ENCODE measurements around the gene ATXN3.

ATXN3 gene

DNA sequence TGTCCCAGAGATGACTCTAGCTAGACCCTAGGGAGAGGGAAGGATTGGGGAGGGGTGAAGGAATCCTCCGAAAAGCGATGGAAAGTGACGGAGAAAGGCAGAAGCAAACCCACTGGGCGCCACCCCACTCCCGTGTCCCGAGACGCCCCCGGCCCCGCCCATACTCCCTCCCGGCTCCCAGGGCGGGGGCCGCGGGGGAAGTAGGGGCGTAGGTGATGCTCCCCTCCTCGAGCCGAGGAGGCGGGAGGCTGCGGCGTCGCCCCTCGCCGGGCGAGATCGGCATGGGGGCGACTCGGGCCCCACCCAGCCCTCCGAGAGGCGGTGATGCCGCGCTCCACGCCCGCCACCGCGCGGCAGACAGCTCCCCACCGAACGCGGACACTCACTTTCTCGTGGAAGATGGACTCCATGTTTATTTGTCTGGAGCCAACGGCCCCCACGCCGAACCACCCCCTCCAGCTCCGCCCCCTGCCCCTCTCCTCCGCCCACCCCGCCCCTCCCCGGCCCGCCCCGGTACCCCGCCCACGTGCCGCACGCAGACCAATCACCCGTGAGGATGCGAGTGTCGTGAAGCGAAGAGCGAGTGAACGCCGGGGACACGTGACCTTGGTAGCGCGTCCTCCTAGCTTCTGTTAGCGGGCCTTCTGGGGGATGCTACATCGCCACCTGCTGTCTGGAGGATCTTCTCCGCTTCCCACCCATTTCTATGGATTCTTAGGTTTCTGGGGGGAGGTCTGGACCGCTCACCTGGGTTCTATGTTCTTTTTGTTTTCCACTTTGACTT is at the start of gene ATXN3:
Gene ATXN3 (minus strand): TSS at position 440 of the 784 bp plus-strand sequence. CDS start 30 bp downstream, at position 410.
- peak; percentile 97 to 99 (median 99) for DNase-seq

DNA sequence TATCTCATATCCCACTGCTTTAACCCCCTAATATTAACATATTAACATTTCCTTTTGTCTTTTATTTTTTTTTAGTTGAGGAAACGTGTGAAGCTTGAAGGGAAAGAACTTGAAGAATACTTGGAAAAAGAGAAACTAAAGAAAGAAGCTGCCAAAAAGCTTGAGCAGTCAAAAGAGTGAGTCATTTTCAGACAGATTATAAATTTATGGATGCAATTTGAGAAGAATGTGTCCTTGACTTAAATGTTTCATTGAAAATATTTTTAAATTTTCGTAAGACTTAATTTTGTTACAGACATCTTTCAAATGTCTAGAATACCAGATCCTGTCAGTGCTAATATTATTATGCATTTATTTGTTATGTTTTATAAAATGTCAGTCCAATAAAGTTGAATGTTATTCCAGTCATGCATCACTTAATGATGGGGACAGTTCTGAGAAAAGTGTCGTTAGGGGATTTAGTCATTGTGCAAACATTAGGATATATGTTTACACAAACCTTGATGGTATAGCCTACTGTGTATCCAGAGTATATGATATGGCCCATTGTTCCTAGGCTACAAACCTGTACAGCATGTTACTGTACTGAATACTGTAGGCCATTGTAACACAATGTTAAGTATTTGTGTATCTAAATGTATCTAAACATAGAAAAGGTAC is 48.0 kb upstream of the ATXN3 start:
- DNase-seq = peak in 2 of 3 experiments; percentile 27 to 77

DNA sequence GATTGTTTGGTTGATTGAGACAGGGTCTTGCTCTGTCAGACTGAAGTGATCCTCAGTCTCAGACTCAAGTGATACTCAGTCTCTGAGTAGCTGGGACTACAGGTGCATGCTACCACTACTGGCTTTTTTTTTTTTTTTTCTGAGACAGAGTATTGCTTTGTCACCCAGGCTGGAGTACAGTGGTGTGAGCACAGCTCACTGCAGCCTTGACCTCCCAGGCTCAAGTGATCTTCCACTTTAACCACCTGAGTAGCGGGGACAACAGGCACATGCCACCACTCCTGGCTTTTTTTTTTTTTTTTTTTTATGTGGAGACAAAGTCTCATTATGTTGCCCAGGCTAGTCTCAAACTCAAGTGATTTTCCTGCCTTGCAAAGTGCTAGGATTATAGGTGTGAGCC is 47.2 kb upstream of the ATXN3 start:
- DNase-seq = peak in 2 of 3 experiments; percentile 26 to 39

DNA sequence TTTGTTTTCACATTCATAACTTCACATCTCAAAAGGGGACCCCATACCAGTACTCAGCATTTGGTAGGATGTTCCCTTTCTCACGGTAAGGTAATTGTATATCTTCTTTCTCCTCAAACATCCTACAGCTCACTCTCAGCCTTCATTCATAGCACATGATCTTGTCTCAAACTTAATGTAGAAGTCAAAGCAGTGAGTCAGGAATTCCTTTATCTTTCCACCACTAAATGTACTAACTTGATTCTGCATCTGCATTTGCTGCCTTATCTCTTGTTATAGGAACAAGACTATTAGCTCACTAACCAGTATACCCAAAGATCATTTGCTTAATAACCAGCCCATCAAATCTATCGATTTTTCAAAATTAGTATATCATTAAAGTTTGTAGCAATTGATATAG is 38.3 kb upstream of the ATXN3 start:
- no peak for DNase-seq

DNA sequence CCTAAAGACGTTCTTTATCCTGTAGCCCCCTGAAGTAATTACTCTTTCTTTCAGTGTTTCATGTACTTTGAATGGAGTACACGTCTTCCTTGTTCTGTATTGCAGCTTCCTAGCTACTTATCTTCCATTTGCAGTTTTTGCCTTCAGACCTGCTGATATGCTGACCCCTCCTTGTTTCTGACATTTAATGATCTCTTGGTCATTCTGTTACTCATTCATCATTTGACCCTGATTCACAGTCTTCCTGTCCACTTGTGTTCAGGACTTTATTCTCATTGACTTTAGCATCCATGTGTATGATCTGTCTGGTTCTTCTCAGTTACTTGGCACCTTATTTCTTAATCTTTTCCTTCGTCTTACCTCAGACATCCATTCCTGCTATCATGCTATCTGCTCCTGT is 37.6 kb upstream of the ATXN3 start:
- no peak for DNase-seq

DNA sequence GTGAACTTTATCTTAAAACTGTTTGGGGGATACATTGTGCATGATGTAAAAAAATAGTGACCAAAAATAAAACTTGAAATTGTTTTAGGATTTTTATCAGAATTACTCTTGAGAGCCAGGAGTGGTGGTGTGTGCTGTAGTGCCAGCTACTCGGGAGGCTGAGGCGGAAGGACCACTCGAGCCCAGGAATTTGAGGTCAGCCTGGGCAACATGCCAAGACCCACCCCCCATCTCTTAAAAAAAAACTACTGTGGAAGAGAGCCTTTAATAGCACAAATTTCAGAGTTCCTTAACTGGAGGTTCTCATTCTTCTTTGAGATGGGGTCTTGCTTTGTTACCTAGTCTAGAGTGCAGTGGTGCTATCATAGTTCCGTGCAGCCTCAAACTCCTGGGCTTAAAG is 36.9 kb upstream of the ATXN3 start:
- no peak for DNase-seq

DNA sequence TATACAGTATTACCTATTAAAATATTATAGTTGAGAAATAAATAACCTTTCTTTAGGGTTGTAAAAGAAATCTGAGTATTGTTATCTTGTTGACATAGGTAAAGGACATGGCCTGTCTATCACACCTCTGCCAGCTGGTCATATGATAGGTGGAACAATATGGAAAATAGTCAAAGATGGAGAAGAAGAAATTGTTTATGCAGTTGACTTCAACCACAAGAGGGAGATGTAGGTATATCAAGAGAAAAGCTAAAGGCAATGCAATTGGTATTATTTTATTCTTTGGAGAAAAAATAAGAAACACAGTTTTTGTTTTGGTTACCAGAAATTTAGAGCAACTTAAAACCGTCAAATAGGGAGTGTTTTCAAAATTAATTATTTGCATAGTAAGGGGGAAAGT is 28.9 kb upstream of the ATXN3 start:
- peak in 2 of 3 experiments; percentile 23 to 72 for DNase-seq

DNA sequence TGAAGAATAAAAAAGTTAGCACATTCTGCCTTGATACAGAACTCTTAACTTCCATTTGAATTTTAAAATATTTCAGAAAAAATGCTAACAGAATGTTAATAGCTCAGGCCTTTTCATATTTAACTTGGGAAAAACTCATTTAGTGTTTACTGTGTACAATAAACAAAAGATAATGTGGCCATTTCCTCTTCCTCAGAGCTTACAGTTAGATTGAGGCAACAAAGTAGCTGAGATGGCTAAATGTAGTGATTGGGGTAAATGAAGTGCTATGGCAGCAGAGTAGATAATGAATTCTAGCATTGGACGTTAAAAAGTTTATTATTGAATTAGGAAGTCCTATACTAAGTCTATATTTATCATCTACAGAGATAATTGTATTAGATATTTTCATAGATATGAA is 28.1 kb upstream of the ATXN3 start:
- no peak for DNase-seq

DNA sequence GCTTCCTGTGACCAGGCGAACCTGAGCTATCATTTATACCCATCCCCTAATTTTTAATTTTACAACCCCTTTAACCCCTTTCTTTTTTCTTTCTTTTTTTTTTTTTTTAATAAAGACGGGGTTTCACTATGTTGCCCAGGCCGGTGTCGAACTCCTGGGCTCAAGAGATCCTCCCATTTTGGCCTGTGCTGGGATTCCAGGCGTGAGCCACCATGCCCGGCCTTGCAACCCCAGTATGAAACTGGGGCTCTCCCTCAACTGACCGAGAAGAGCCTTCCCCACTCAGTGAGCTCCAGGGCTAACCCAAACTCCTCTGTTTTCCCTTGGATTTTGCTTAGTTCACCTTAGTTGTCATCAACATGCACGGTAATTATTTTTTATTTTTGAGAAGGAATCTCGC is 16.4 kb upstream of the ATXN3 start:
- no peak for DNase-seq

DNA sequence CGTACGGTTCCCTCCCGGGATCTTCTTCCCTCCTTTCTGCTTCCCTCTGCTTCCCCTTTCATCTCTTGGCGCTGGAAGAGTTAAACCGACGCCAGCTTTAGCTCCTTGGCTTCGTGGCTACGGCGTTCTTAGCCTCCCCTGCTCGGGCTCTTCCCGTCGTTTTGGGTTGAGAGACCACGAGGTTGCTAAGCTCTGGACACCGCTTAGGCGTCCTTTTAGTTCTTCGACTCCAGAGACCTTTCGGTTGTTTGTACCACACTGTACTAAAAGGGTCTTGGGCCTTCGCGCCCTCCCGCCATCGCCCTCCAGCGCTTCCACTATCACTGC is 15.9 kb upstream of the ATXN3 start:
- DNase-seq = peak; percentile 38 to 86 (median 83)

DNA sequence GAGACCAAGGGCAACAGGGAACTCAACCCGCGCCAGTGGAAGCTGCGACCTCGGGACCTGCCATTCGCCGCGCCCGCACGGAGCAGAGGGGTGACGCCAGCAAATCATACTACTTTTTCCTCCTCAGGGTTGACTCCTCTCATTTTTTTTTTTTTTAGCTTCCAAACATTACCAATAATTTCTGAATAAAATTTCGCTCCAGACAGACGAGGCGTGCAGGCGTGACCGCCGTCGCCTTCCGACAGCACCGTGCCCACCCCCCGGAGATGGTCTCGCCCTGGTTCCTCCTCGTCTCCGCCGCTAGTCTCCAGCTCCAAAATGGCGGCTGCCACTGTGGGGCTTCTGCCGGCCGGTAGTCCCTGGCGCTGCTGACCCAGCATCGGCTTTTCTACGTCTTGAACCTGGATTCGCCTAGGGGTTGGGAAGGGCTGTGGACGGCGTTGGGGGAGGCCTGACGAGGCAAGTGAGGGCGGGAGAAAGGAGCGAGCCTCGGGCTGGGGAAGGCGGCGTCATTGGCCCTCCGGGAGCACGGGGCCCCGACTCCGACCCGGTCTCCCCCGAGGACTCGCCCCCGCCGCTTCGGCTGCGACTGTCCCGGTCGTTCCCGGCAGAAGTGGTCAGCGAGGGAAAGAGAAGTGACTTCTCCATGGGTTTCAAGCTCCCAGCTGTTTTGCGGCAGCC is 15.4 kb upstream of the ATXN3 start, which contains the start of the genes CPSF2 and NDUFB1:
Gene CPSF2 (plus strand): TSS at position 300 of the 681 bp plus-strand sequence. CDS start 9,016 bp downstream, outside the sequence.
Gene NDUFB1 (minus strand): TSS at position 37 of the 681 bp plus-strand sequence. CDS start 4,069 bp downstream, outside the sequence.
- DNase-seq = peak; percentile 87 to 96 (median 95)

DNA sequence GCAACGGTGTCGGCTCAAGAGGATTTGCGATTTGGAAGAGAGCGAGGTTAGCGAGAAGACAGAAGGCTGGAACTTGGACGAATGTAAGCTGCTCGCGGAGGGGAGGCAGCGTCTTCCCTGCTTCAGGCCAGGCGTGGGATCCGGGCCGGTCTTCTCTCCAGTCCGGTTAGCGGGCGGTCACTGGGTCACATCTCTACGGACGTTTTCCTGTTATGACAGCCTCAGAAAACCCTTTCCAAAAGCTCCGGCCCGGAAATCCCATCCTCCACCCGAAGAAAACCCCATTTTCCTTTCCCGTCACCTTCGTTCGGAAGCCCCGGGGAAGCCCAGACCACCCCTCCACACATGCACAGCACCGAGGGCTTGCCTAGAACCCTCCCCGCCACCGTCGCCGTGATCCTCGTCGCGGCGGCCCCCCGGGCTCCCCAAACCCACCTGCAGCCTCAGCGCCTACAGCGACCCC is 14.9 kb upstream of the ATXN3 start:
- peak; percentile 30 to 87 (median 83) for DNase-seq

DNA sequence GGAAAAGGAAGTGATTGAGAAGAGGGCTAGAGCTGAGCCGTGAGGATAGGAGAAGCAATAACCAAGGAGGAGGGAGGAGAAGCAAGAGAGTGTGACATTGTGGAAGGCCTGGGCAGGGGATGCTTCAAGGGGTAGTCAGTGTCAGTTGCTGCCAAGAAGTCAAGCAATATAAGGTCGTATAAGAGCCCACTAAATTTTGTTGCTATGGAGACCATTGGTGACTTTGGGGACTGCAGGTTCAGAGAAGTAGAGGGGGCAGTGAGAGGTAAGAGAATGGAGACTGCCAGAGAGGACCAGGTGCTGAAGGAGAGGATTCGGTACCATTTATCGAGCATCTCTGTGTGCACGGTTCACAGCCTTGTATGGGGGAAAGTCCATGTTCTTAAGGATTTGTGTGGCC is 3.1 kb upstream of the ATXN3 start:
- no peak for DNase-seq

DNA sequence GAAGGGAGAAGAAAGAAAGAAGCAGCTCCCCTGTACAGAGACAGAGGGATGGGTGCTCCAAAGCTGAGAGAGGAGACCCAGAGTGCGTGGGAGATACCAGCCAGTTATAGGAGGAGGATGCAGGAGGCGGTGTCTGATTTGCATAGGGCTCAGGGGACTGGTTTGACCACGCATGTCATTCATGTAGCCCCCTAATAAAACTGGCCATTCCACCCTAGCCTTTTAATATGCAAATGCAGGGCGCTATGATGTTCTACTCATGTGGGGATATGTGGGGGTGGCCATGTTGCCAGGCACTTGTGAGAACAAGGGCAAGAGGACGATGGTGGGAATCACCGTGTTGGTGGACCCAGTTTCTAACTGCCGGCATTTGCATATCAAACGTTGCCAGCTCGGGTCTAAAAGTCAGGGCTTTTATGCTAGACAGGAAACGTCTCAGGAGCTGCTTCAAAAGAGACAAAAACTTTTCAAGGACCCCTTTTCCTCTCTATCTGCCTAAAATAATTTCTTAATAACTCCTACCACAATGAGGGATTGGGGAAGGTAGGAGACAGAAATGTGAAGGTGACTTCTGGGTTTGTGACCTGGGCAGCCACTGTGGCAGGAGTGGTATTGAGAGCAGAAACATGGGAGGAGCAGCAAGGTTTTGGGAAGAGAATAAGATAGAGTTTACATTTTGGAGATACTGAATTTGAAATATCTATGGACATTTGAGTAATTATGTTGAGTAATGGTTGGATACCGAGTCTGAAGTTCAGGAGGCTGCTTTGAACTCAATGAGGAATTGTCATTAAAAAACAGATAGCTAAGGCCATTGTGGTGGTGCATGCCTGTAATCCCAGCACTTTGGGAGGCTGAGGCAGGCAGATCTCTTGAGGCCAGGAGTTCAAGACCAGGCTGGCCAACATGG is 2.2 kb upstream of the ATXN3 start:
- no peak for DNase-seq

DNA sequence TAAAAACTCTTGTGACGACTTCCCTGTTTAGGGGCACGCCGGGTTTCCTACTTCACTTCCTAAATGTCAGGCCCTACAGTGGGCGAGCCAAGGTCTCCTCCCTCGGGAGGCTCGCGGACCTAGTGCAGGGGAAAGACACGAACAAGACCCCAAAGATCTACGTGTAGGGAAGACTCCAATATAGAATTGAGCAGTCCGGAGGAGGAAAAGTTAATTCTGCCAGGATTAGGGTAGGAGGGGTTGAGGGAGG is 564 bp downstream of the ATXN3 start:
- no peak for DNase-seq

DNA sequence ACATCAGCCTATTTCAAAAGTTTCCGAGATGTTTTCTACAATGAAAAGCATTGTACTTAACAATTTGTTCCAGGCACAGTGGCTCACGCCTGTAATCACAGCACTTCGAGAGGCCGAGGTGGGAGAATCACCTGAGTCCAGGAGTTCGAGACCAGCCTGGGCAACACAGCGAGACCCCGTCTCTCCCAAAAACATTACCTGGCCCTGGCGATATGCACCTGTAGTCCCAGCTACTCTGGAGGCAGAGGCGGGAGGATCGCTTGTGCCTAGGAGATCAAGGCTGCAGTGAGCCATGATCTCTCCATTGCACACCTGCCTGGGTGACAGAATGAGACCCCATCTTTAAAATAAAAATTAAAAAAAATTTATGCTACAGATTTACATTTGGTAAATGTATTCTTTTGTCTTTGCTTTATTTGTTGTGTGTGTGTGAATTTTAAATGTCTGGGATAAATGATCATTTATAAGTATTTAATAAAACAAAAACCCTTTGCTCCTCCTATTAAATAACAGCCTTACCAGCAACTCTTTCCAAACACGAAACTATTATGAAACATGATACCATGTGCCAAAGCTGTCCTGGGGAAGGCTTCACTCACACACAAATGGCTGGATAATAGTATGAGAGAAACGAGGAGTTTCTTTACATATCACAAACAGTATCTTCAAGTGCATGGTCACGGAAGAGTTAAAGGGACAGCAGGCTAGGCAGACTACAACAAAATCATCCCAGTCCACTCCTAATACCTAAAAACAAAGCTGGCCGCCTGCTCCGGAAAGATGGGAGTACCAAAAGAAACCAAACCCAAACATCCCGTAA is 1.1 kb downstream of the ATXN3 start:
- no peak for DNase-seq

DNA sequence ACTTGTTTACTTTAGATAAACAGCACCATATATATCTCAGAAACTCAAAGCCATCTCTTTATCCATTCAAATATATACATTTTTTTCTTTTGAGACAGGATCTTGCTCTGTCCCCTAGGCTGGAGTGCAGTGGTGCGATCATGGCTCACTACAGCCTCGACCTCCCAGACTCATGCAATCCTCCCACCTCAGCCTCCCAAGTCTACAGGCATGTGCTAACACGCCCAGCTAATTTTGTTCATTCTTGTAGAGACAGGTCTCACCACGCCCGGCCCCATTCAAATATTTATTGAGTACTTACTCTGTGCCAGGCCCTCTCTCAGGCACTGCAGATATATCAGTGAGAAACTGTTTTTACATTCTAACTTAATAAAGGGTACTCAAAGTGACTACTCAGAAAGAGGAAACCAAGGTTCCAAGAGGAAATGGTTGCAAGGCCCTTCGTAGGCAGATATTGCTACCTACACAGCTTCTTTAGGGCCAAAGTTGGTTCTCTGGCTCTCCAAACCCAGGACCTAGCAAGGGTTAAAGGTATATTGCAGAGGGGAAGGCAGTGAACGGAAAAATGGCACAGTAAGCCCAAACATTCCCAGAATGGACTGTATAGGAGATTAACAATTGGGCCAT is 2.9 kb downstream of the ATXN3 start:
- DNase-seq = no peak

DNA sequence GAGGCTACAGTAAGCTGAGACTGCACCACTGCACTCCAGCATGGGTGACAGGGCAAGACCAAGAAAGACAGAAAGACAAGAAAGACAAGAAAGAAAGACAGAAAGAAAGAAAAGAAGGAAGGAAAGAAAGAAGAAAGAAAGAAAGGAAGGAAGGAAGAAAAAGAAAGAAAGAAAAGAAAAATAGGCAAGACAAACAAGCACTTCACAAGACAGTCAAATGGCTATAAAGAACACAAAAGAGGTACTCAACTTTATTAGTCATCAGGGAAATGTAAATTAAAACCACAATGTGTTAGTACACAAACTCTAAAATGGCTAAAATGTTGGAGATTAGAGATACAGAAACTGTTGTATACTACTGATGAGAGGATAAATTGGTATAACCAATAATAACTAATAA is 6.6 kb downstream of the ATXN3 start:
- no peak for DNase-seq

DNA sequence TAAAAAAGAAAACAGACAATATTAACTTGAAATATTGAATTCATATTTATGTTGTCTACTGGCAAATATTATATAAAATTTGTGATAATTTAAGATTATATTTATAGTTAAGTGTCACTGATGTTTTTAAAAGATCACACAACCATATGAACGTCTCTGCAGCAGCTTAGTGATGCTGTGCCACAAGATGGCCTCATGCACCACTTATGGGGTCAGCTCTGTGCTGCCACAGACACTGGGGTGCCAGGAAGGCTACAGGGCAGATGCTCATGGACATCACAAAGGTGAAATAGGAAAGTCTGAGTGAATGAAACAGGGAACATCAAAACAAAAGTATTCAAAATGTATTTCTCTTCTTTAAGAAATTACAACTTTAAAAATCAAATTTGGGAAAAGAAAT is 13.1 kb downstream of the ATXN3 start:
- peak in 2 of 3 experiments; percentile 6 to 28 for DNase-seq

DNA sequence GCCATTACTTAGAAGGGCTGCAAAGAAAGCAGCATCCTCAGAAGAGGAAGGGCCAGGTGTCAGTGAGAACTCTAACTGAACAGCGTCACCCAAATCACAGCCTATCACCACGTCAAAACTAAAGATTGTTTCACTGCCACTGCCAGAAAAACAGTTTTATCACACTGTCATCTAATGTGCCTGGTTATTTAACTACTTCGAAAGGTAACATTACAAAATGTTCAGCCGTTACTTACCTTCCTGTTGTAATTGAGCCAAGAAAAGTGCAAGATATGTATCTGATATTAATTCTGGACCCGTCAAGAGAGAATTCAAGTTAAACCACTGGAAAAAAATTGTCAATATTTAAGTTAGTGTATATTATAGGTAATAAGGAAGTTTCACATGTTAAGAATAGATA is 17.9 kb downstream of the ATXN3 start:
- no peak for DNase-seq

DNA sequence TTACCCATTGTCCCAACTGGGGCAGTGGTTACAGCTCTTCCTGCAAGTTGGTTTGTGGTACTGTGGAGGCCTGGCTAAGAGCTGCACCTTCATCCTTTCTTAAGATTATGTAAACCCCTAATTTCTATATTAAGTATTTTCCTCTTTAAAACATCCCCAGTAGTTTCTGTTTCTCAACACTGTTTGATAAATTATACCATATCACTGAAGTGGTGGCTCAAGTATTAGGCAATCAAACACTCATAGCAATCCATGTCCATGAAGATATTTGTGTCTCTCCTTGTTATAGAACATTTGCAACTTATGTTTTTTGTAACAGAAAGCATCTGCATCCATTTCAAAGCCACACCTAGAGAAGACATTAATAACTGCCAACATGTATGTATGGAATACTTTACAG is 31.8 kb downstream of the ATXN3 start:
- DNase-seq = no peak

Data from NCI-H1417 (cell line).